Measurements from ENCODE around the gene IRF2BP2.

DNA sequence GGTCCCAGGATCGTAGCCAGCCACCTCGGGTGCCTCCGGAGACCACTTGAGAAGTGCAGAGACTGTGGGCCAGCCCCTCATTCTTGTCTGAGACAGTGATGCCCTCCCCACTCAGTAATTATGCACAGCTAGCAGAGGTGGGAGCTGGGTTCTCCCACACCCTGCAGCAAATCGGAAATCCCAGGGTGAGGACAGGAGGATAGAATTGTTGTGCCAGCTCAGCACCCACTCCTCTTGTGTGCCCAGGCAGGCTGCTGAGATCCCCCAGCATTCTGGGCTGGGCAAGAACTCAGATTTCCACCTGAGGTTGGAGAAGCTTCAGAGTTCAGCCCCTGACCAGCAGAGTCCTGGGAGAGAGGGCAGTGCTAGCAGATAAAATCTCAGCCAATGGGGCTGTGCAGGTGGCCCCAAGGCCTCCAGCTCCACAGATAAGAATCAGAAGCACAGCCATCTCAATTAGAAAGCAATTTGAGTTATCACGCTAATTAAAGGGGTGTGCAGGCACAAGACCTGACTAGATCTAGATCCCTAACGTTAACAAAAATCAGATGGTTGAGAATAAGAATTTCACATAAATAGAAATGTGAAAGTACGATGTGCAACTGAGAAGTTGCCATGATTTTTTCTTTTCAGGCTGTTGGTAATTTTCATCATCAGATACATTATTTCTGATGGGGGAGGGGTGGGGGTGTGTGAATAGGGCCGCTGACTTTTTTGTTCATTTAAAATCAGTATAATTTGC is 45.5 kb upstream of the IRF2BP2 start:
- no peak for TF ChIP-seq POLR2AphosphoS5 (IDR thresholded peaks at IDR 0.05; ENCODE audit: borderline replicate concordance, low read depth, low read length)
- TF ChIP-seq EZH2 (IDR thresholded peaks at IDR 0.05), result no peak

Measured in SK-N-MC (cell line).